Measurements from ENCODE around the gene PCGF3.

DNA sequence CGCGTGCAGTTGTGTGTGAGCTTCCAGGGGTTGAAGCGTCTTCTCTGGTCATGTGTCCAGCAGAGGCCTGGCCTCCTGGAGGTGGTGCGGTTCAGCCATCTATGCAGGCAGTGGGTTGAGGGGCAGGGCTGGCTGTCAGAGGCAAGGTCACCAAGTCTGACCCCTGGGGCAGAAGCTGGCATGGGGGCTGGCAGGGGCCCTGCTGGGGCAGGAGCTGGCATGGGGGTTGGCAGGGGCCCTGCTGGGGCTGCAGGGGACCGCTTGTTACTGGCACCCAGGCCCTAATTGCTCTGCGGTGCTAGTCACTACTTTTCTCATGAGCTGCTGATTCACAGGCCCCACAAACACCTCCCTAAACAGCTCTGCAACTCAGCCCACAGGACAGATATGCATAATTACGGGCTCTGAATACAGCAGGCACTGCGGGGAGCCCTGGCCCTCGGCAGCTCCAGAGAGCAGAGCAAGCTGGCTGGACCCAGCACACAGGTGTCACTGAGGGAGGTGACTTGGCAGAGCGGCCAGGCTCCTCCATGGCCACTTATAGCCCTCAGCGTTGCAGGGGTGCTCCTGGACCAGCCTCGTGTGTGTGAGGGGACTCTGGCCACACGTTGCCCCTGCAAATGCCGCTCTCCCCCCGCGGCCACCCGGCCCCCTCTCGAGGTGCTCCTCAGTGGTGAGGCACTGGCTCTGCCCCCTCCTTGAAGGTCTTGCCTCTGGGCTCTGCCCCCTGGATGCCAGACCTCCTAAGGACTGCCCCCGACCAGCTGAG, 87.6 kb downstream of the PCGF3 start:
- TF ChIP-seq, protein P1, sequence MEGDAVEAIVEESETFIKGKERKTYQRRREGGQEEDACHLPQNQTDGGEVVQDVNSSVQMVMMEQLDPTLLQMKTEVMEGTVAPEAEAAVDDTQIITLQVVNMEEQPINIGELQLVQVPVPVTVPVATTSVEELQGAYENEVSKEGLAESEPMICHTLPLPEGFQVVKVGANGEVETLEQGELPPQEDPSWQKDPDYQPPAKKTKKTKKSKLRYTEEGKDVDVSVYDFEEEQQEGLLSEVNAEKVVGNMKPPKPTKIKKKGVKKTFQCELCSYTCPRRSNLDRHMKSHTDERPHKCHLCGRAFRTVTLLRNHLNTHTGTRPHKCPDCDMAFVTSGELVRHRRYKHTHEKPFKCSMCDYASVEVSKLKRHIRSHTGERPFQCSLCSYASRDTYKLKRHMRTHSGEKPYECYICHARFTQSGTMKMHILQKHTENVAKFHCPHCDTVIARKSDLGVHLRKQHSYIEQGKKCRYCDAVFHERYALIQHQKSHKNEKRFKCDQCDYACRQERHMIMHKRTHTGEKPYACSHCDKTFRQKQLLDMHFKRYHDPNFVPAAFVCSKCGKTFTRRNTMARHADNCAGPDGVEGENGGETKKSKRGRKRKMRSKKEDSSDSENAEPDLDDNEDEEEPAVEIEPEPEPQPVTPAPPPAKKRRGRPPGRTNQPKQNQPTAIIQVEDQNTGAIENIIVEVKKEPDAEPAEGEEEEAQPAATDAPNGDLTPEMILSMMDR (conservative IDR thresholded peaks at IDR 0.05 in 1 of 2, IDR thresholded peaks at IDR 0.05 in 1 of 2; ENCODE audit: extremely low read depth in 1 of 2, insufficient read depth in 1 of 2, low read depth in 1 of 2, low read length in 2 of 2): no peak
- no peak for TF ChIP-seq EZH2 (IDR thresholded peaks at IDR 0.05; ENCODE audit: borderline replicate concordance, low read length)
